K562 (cell line): ENCODE results near the gene CRYGA. TPM values are rescaled to one million over a fixed set of nuclear protein-coding genes. Genes with fewer than 3 reads are reported as not detected.

Source experiments
- CTCFL ChIP-seq: IDR thresholded peaks from 2 replicates; pipeline ENCODE4 v1.6.1; 2011; ENCODE audit warnings: borderline replicate concordance, low read depth, mild to moderate bottlenecking, moderate library complexity, low read length; ENCODE audit not compliant: insufficient read depth, poor library complexity, severe bottlenecking
- ELF2 ChIP-seq: fragments of 250-450 bp; sonication (Bioruptor Pico); IDR thresholded peaks from 2 replicates; pipeline ENCODE4 v1.5.0; 2021; ENCODE audit warnings: mild to moderate bottlenecking
- ETV6 ChIP-seq, 3 experiments: fragments of 150-350 bp in 1 of 3; sonication (generic) in 1 of 3; formaldehyde crosslinking in 1 of 3; IDR thresholded peaks; 2 replicates each; pipeline versions ENCODE4 v1.6.1 to v1.8.0; 2014 to 2022; ENCODE audit warnings: borderline replicate concordance in 2 of 3, low read depth in 2 of 3, antibody characterized with exemption in 1 of 3, low read length in 1 of 3, mild to moderate bottlenecking in 1 of 3, missing genetic modification reagents in 1 of 3
- PCBP1 ChIP-seq: fragments of 200-400 bp; formaldehyde crosslinking; IDR thresholded peaks from 2 replicates; pipeline ENCODE4 v1.6.1; 2018; ENCODE audit warnings: mild to moderate bottlenecking, low read depth, low read length; ENCODE audit not compliant: poor library complexity, severe bottlenecking
- PHF8 ChIP-seq: fragments of 200-600 bp; sonication (generic); IDR thresholded peaks from 2 replicates; pipeline ENCODE4 v1.6.1; 2012; ENCODE audit warnings: mixed run types, mild to moderate bottlenecking, inconsistent platforms, low read length, moderate library complexity, borderline replicate concordance
- RAD51 ChIP-seq: fragments of 450-650 bp; IDR thresholded peaks from 2 replicates; pipeline ENCODE4 v1.7.1; 2016; ENCODE audit warnings: low read depth, mild to moderate bottlenecking, borderline replicate concordance
- TAF1 ChIP-seq: IDR thresholded peaks from 2 replicates; pipeline ENCODE4 v1.6.1; 2011; ENCODE audit warnings: mild to moderate bottlenecking, low read length, moderate library complexity; ENCODE audit not compliant: insufficient read depth, control insufficient read depth, severe bottlenecking; ENCODE audit errors: extremely low read depth
- TSHZ1 ChIP-seq: fragments of 250-450 bp; sonication (Bioruptor Pico); IDR thresholded peaks from 2 replicates; pipeline ENCODE4 v1.4.0; 2020; ENCODE audit warnings: mild to moderate bottlenecking, moderate library complexity
- ZNF324 ChIP-seq: fragments of 250-450 bp; sonication (Bioruptor Pico); IDR thresholded peaks from 2 replicates; pipeline ENCODE4 v1.4.0; 2020; ENCODE audit warnings: mild to moderate bottlenecking
- polyA plus RNA-seq, 8 experiments: library from polyadenylated mRNA; depleted of rRNA in 4 of 8; stranded (reverse) in 5 of 8; unstranded in 3 of 8; fragments of >200 nt; fragmentation: Nextera tagmentation in 2 of 8; fragmentation: Illumina TruSeq in 1 of 8; extraction: Ambion mirVana in 2 of 8; extraction: Trizol in 1 of 8; gene quantifications; 2 replicates each; pipeline versions ENCODE4 v1.2.1 to v1.2.3, GENCODE V29; 2011 to 2014; ENCODE audit warnings: inconsistent platforms in 1 of 8, missing spikeins in 1 of 8
- total RNA-seq, 7 experiments: library from RNA; depleted of rRNA in 6 of 7; stranded (reverse); fragments of >200 nt in 6 of 7; fragmentation: Illumina TruSeq in 2 of 7; extraction: Trizol in 2 of 7; gene quantifications; 2 replicates each; pipeline versions ENCODE4 v1.2.1 to v1.2.3, GENCODE V29; 2011 to 2021; ENCODE audit warnings: low replicate concordance in 1 of 7
- TF ChIP-seq, protein P1 (sequence below): sonication (generic); formaldehyde crosslinking; IDR thresholded peaks from 2 replicates; pipeline ENCODE4 v1.9.0; 2022; ENCODE audit warnings: mild to moderate bottlenecking, missing genetic modification reagents

The CRYGA gene
- total and polyA plus RNA-seq, 9 of the 15 experiments (the other 6 are each of a cell fraction or from before 2014, with no cell fraction given) = not detected

DNA sequence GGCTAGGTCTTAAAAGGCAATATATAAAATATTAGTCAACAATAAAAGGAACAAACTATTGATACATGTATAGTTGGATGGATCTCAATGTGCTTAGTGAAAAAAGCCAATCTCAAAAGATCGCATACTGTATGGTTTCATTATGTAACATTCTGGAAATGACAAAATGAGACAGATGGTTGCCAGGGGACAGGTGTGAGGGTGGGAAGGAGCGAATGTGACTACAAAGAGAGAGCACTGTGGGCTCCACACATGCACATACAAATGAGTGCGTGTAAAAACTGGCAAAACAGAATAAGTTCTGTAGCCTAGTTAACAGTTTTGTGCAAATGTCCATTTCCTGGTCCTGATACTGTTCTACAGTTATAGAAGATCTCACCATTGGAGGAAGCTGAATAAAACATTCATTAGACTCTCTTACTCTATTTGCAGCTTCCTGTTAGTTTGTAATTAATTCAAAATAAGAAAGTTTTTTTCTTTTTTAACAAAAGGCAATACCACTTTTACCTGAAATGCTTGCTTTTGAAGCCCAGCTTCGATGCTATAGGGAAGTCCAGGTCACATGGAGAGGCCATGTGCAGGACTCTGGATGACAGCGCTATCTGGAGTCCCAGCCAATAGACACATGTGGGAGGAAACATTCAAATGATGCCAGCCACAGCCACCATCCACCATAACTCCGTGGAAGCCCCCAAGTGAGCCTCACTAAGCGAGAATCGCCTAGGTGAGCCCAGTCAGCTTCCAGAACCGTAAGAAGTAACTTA, 47.5 kb upstream of the CRYGA start (continued):
- no peak for TF ChIP-seq CTCFL
- TF ChIP-seq ZNF324 = no peak
- no peak for TF ChIP-seq RAD51
- no peak for TF ChIP-seq ELF2 (CRISPR knock-in tag)
- no peak for TF ChIP-seq ETV6 (IDR thresholded peaks at IDR 0.05; ENCODE audit: borderline replicate concordance in 1 of 2, low read depth in 2 of 2, low read length in 1 of 2)
- TF ChIP-seq ETV6 (CRISPR knock-in tag; IDR thresholded peaks at IDR 0.05; ENCODE audit: borderline replicate concordance) = no peak
- no peak for TF ChIP-seq TAF1
- TF ChIP-seq, protein P1, sequence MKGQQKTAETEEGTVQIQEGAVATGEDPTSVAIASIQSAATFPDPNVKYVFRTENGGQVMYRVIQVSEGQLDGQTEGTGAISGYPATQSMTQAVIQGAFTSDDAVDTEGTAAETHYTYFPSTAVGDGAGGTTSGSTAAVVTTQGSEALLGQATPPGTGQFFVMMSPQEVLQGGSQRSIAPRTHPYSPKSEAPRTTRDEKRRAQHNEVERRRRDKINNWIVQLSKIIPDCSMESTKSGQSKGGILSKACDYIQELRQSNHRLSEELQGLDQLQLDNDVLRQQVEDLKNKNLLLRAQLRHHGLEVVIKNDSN (CRISPR knock-in tag) = peak; percentile 48; the same call in 1 of the 2 replicates
- TF ChIP-seq PHF8 = no peak
- no peak for TF ChIP-seq PCBP1
- no peak for TF ChIP-seq TSHZ1 (CRISPR knock-in tag)
